ENCODE data around the gene STK10. TPM values are rescaled to one million over a fixed set of nuclear protein-coding genes. Genes with fewer than 3 reads are reported as not detected.

STK10 gene
- total and polyA plus RNA-seq, 2 experiments from 2014 or later, result 21.2 to 28.9 TPM

GRCh38 chr5:172163346-172163745, 24.7 kb downstream of the STK10 start:
- Histone ChIP-seq H3K36me3 (ENCODE audit: low read depth) (no peaks in the 10 kb centered on the region), H4K20me1 (ENCODE audit: insufficient read depth) (no peaks in the 10 kb centered on the region), H3K9me3 (ENCODE audit: low read depth) (no peaks in the 10 kb centered on the region), H3K27ac (peak overlapping the region; percentile 38; the same call in 1 of the 2 replicates), H3K4me1 (ENCODE audit: insufficient read depth) (peaks cover 17% of the 10 kb centered on the region), H2AFZ (no peak overlapping the region), H3K4me2 (ENCODE audit: unreplicated experiment) (no peak overlapping the region), H3F3A (ENCODE audit: insufficient read depth) (0 out of 2 replicates have a peak, but pooled peaks cover 6% of the 10 kb centered on the region), H3K9ac (no peak overlapping the region), H3K79me2 (ENCODE audit: insufficient read depth) (peaks cover 98% of the 10 kb centered on the region), H3K4me3 (no peak overlapping the region), H3K9me2 (ENCODE audit: insufficient read depth) (no peaks in the 10 kb centered on the region), H3K27me3 (replicated peaks; ENCODE audit: insufficient read depth) (no peaks in the 10 kb centered on the region)
- 25 to 40% methylated on average over 4 of the region's 4 CpGs for WGBS, 2 experiments (ENCODE audit: low coverage in 1 of 2, low lambda C conversion rate in 2 of 2, missing lambda C conversion rate in 2 of 2)
- DNase-seq, result peak; percentile 70
- in situ Hi-C loops (cut with MboI), result no loop called here
- no peak for TF ChIP-seq EZH2 (IDR thresholded peaks at IDR 0.05; ENCODE audit: insufficient read depth, poor library complexity, severe bottlenecking)
- no peak for TF ChIP-seq EZH2phosphoT487 (IDR thresholded peaks at IDR 0.05; ENCODE audit: insufficient read depth, low read depth)

- Histone ChIP-seq H3K4me2 (ENCODE audit: unreplicated experiment) (no peak overlapping the region), H3K27me3 (replicated peaks; ENCODE audit: insufficient read depth) (no peaks in the 10 kb centered on the region), H3K27ac (peak overlapping the region; percentile 25; the same call in 1 of the 2 replicates), H3K79me2 (ENCODE audit: insufficient read depth) (peaks cover 98% of the 10 kb centered on the region), H3F3A (ENCODE audit: insufficient read depth) (0 out of 2 replicates have a peak, but pooled peaks cover 6% of the 10 kb centered on the region), H3K9ac (no peak overlapping the region), H3K4me3 (no peak overlapping the region), H2AFZ (no peak overlapping the region), H3K4me1 (ENCODE audit: insufficient read depth) (peaks cover 17% of the 10 kb centered on the region), H4K20me1 (ENCODE audit: insufficient read depth) (no peaks in the 10 kb centered on the region), H3K9me3 (ENCODE audit: low read depth) (no peaks in the 10 kb centered on the region), H3K9me2 (ENCODE audit: insufficient read depth) (no peaks in the 10 kb centered on the region), H3K36me3 (ENCODE audit: low read depth) (0 out of 2 replicates have a peak, but pooled peaks cover 1% of the 10 kb centered on the region)
- WGBS, 2 experiments (ENCODE audit: low coverage in 1 of 2, low lambda C conversion rate in 2 of 2, missing lambda C conversion rate in 2 of 2), result 70% methylated on average over 5 of the region's 5 CpGs
- in situ Hi-C loops (cut with MboI), result no loop called here
- TF ChIP-seq EZH2phosphoT487 (IDR thresholded peaks at IDR 0.05; ENCODE audit: insufficient read depth, low read depth), result no peak
- TF ChIP-seq EZH2 (IDR thresholded peaks at IDR 0.05; ENCODE audit: insufficient read depth, poor library complexity, severe bottlenecking), result no peak
- no peak for DNase-seq
Measured at GRCh38 chr5:172162987-172163343, 25.1 kb downstream of the STK10 start.

GRCh38 chr5:172162323-172162986, 25.6 kb downstream of the STK10 start:
- Histone ChIP-seq H3K4me2 (ENCODE audit: unreplicated experiment) (no peak overlapping the region), H2AFZ (no peak overlapping the region), H3K27ac (no peak overlapping the region), H3K9me3 (ENCODE audit: low read depth) (no peaks in the 10 kb centered on the region), H3K4me3 (no peak overlapping the region), H4K20me1 (ENCODE audit: insufficient read depth) (no peaks in the 10 kb centered on the region), H3K36me3 (ENCODE audit: low read depth) (0 out of 2 replicates have a peak, but pooled peaks cover 6% of the 10 kb centered on the region), H3K4me1 (ENCODE audit: insufficient read depth) (peaks cover 17% of the 10 kb centered on the region), H3K79me2 (ENCODE audit: insufficient read depth) (peaks cover 98% of the 10 kb centered on the region), H3K9me2 (ENCODE audit: insufficient read depth) (no peaks in the 10 kb centered on the region), H3F3A (ENCODE audit: insufficient read depth) (0 out of 2 replicates have a peak, but pooled peaks cover 6% of the 10 kb centered on the region), H3K9ac (no peak overlapping the region), H3K27me3 (replicated peaks; ENCODE audit: insufficient read depth) (no peaks in the 10 kb centered on the region)
- DNase-seq, result peak; percentile 34
- in situ Hi-C loops (cut with MboI), result no loop called here
- WGBS, 2 experiments (ENCODE audit: low coverage in 1 of 2, low lambda C conversion rate in 2 of 2, missing lambda C conversion rate in 2 of 2), result 94 to 99% methylated on average over 5 of the region's 5 CpGs
- no peak for TF ChIP-seq EZH2 (IDR thresholded peaks at IDR 0.05; ENCODE audit: insufficient read depth, poor library complexity, severe bottlenecking)
- no peak for TF ChIP-seq EZH2phosphoT487 (IDR thresholded peaks at IDR 0.05; ENCODE audit: insufficient read depth, low read depth)

GRCh38 chr5:172160506-172160905, 27.5 kb downstream of the STK10 start:
- DNase-seq, result no peak
- no peaks in the 10 kb centered on the region for H4K20me1 ChIP-seq (ENCODE audit: insufficient read depth)
- H3K4me1 ChIP-seq (ENCODE audit: insufficient read depth), result peaks cover 17% of the 10 kb centered on the region
- H3K4me3 ChIP-seq, result no peak overlapping the region
- H3K9me2 ChIP-seq (ENCODE audit: insufficient read depth), result no peaks in the 10 kb centered on the region
- 96 to 97% methylated on average over 9 of the region's 9 CpGs for WGBS, 2 experiments (ENCODE audit: low coverage in 1 of 2, low lambda C conversion rate in 2 of 2, missing lambda C conversion rate in 2 of 2)
- TF ChIP-seq EZH2 (IDR thresholded peaks at IDR 0.05; ENCODE audit: insufficient read depth, poor library complexity, severe bottlenecking) (no peak), EZH2phosphoT487 (IDR thresholded peaks at IDR 0.05; ENCODE audit: insufficient read depth, low read depth) (no peak)
- 0 out of 2 replicates have a peak, but pooled peaks cover 6% of the 10 kb centered on the region for H3K36me3 ChIP-seq (ENCODE audit: low read depth)
- H3K79me2 ChIP-seq (ENCODE audit: insufficient read depth), result peaks cover 100% of the 10 kb centered on the region
- H3K9ac ChIP-seq, result no peak overlapping the region
- no peaks in the 10 kb centered on the region for H3K27me3 ChIP-seq (replicated peaks; ENCODE audit: insufficient read depth)
- H2AFZ ChIP-seq, result no peak overlapping the region
- H3K27ac ChIP-seq, result no peak overlapping the region
- 0 out of 2 replicates have a peak, but pooled peaks cover 6% of the 10 kb centered on the region for H3F3A ChIP-seq (ENCODE audit: insufficient read depth)
- H3K4me2 ChIP-seq (ENCODE audit: unreplicated experiment), result no peak overlapping the region
- in situ Hi-C loops (cut with MboI), result no loop called here
- no peaks in the 10 kb centered on the region for H3K9me3 ChIP-seq (ENCODE audit: low read depth)
